K562 (cell line): Measurements from ENCODE around the gene AQP2. TPM values are rescaled to one million over a fixed set of nuclear protein-coding genes. Genes with fewer than 3 reads are reported as not detected.

Experiments
- ATAC-seq: fragments of 200-7000 bp; cut with Tn5 transposase; 3 replicates; pipeline ENCODE4 v1.9.1; 2020; ENCODE audit warnings: moderate library complexity
- BruUV-seq: library from RNA; stranded (reverse); fragments of 400-500 nt; replicated peaks from 2 replicates; lab custom pipeline; 2021; lab: Mats Ljungman, UMichigan
- CTCF ChIA-PET: fragments of 300-600 bp; formaldehyde crosslinking; extraction: SDS; loops from one replicate; lab custom pipeline; 2021; ENCODE audit warnings: low intra/inter-chr PET ratio; lab: Yijun Ruan, JAX
- POLR2A ChIA-PET: fragments of 300-600, 350-650 bp; sonication (Branson Sonifier 250); formaldehyde crosslinking; extraction: SDS; loops from one replicate; lab custom pipeline; 2021; ENCODE audit warnings: antibody characterized with exemption, inconsistent platforms; lab: Yijun Ruan, JAX
- DNase-seq, 4 experiments: peaks; one replicate each; pipeline versions ENCODE4 v3.0.0 to v3.0.0-alpha.2; 2011 to 2018; ENCODE audit warnings: low spot score in 3 of 4, mixed read lengths in 3 of 4; ENCODE audit errors: extremely low read depth in 1 of 4
- FAIRE-seq: peaks from 2 replicates; lab custom pipeline; 2011; peaks lifted over from hg19 to GRCh38; lab: Jason Lieb, UNC
- H2AFZ ChIP-seq: 2 replicates; pipeline ENCODE4 v1.6.0; 2011; ENCODE audit warnings: low read depth, low read length, control low read depth, inconsistent platforms
- H3K27ac ChIP-seq: fragments of 200-600 bp; 3 replicates; pipeline ENCODE4 v1.8.0; 2011; ENCODE audit warnings: low read depth, mild to moderate bottlenecking, control low read depth, inconsistent platforms, low read length, moderate library complexity, mixed read lengths; ENCODE audit errors: extremely low read depth
- H3K27me3 ChIP-seq, 2 experiments: fragments of 300-600 bp in 1 of 2; 2 replicates in 1 of 2; 3 replicates in 1 of 2; pipeline versions ENCODE4 v1.6.0 to v1.8.0; 2011; ENCODE audit warnings: inconsistent platforms in 2 of 2, low read length in 2 of 2, mild to moderate bottlenecking in 1 of 2, mixed read lengths in 1 of 2, moderate library complexity in 1 of 2; ENCODE audit not compliant: control insufficient read depth in 2 of 2, insufficient read depth in 2 of 2
- H3K36me3 ChIP-seq: fragments of 300-600 bp; 3 replicates; pipeline ENCODE4 v1.8.0; 2011; ENCODE audit warnings: mild to moderate bottlenecking, low read length, inconsistent platforms; ENCODE audit not compliant: control insufficient read depth, insufficient read depth
- H3K4me1 ChIP-seq, 2 experiments: fragments of 200-600 bp in 1 of 2; replicated peaks in 1 of 2; 2 replicates in 1 of 2; 3 replicates in 1 of 2; pipeline versions ENCODE4 v1.5.1 to v1.8.0; 2011; ENCODE audit warnings: inconsistent platforms in 2 of 2, low read length in 2 of 2, mild to moderate bottlenecking in 1 of 2, mixed read lengths in 1 of 2, moderate library complexity in 1 of 2; ENCODE audit not compliant: control insufficient read depth in 2 of 2, insufficient read depth in 2 of 2
- H3K4me2 ChIP-seq: 2 replicates; pipeline ENCODE4 v1.6.1; 2011; ENCODE audit warnings: low read length, control low read depth, inconsistent platforms, mixed read lengths; ENCODE audit not compliant: insufficient read depth
- H3K4me3 ChIP-seq: fragments of 200-600 bp; sonication (generic), shearing (Covaris generic); 2 replicates; pipeline ENCODE4 v1.5.1; 2016; ENCODE audit warnings: control low read depth, inconsistent platforms
- H3K79me2 ChIP-seq: fragments of 200-600 bp; 3 replicates; pipeline ENCODE4 v1.8.0; 2011; ENCODE audit warnings: low read length, inconsistent platforms; ENCODE audit not compliant: control insufficient read depth, insufficient read depth
- H3K9ac ChIP-seq, 2 experiments: 2 replicates each; pipeline versions ENCODE4 v1.6.0 to v1.6.1; 2011; ENCODE audit warnings: low read depth in 2 of 2, low read length in 2 of 2, control low read depth in 1 of 2, inconsistent platforms in 1 of 2, mild to moderate bottlenecking in 1 of 2, mixed read lengths in 1 of 2; ENCODE audit not compliant: insufficient read depth in 1 of 2
- H3K9me1 ChIP-seq: one replicate; pipeline ENCODE4 v1.6.0; 2011; ENCODE audit warnings: inconsistent platforms, mild to moderate bottlenecking, low read length, moderate library complexity; ENCODE audit not compliant: control insufficient read depth, insufficient read depth
- H3K9me3 ChIP-seq: replicated peaks from 2 replicates; pipeline ENCODE4 v1.5.1; 2011; ENCODE audit warnings: low read depth, low read length, inconsistent platforms; ENCODE audit not compliant: control insufficient read depth, insufficient read depth
- H4K20me1 ChIP-seq: replicated peaks from 2 replicates; pipeline ENCODE4 v1.6.1; 2011; ENCODE audit warnings: low read length, inconsistent platforms, mixed read lengths; ENCODE audit not compliant: control insufficient read depth, insufficient read depth
- CBX1 ChIP-seq: sonication (generic); IDR thresholded peaks from 2 replicates; pipeline ENCODE4 v1.6.1; 2016; ENCODE audit warnings: antibody characterized with exemption, low read depth, mild to moderate bottlenecking
- CEBPB ChIP-seq: fragments of 450-650 bp; IDR thresholded peaks from 2 replicates; pipeline ENCODE4 v1.6.1; 2016; ENCODE audit warnings: missing genetic modification characterization, missing compliant biosample characterization
- DIDO1 ChIP-seq: fragments of 450-650 bp; IDR thresholded peaks from 2 replicates; pipeline ENCODE4 v1.6.1; 2016; ENCODE audit warnings: low read depth, missing biosample characterization, missing genetic modification characterization
- GATAD2A ChIP-seq: fragments of 450-650 bp; IDR thresholded peaks from 2 replicates; pipeline ENCODE4 v1.6.1; 2017
- MTA1 ChIP-seq: fragments of 450-650 bp; IDR thresholded peaks from 2 replicates; pipeline ENCODE4 v1.6.1; 2017; ENCODE audit warnings: borderline replicate concordance
- NR0B1 ChIP-seq: fragments of 450-650 bp; IDR thresholded peaks from one replicate; pipeline ENCODE4 v1.6.1; 2018; ENCODE audit warnings: mild to moderate bottlenecking, moderate library complexity; ENCODE audit not compliant: partially characterized antibody
- NR2C2 ChIP-seq, 2 experiments: fragments of 200-800 bp in 1 of 2; sonication (Bioruptor generic) in 1 of 2; sonication (generic) in 1 of 2; formaldehyde crosslinking in 1 of 2; IDR thresholded peaks; 2 replicates each; pipeline versions ENCODE4 v1.6.1 to v1.8.0; 2016 to 2022; ENCODE audit warnings: mild to moderate bottlenecking in 1 of 2, missing compliant biosample characterization in 1 of 2, missing genetic modification characterization in 1 of 2, missing genetic modification reagents in 1 of 2
- RBM22 ChIP-seq: fragments of 200-400 bp; formaldehyde crosslinking; IDR thresholded peaks from 2 replicates; pipeline ENCODE4 v1.6.1; 2018; ENCODE audit warnings: low read length, low read depth; ENCODE audit not compliant: poor library complexity, severe bottlenecking
- SAFB2 ChIP-seq: fragments of 200-400 bp; formaldehyde crosslinking; IDR thresholded peaks from 2 replicates; pipeline ENCODE4 v1.6.1; 2018; ENCODE audit warnings: borderline replicate concordance, low read length, low read depth, moderate library complexity; ENCODE audit not compliant: severe bottlenecking
- ZNF512 ChIP-seq: IDR thresholded peaks from 2 replicates; pipeline ENCODE4 v1.6.1; 2016; ENCODE audit warnings: missing genetic modification characterization, missing compliant biosample characterization
- ZNF589 ChIP-seq: fragments of 200-800 bp; sonication (Bioruptor generic); IDR thresholded peaks from 2 replicates; pipeline ENCODE4 v1.6.1; 2016; ENCODE audit warnings: low read depth, missing genetic modification characterization, missing compliant biosample characterization
- WGBS: fragments of 100-300 bp; shearing (Covaris generic); methylation state at CpG from one replicate; pipeline ENCODE4 v1.1.6; 2016; ENCODE audit warnings: low coverage, mixed read lengths; ENCODE audit not compliant: insufficient coverage; ENCODE audit errors: missing lambda C conversion rate; 5-methylcytosine and 5-hydroxymethylcytosine counted together
- in situ Hi-C: fragments of 300-500 bp; cut with MboI; formaldehyde crosslinking; loops from 4 replicates; pipeline ENCODE4 v1.15.0; 2018; ENCODE audit warnings: inconsistent platforms, mixed read lengths
- intact Hi-C: fragments of 100-400 bp; cut with micrococcal nuclease; formaldehyde crosslinking; loops from 2 replicates; pipeline ENCODE4 v1.14.2; 2022
- polyA plus RNA-seq, 8 experiments: library from polyadenylated mRNA; depleted of rRNA in 4 of 8; stranded (reverse) in 5 of 8; unstranded in 3 of 8; fragments of >200 nt; fragmentation: Nextera tagmentation in 2 of 8; fragmentation: Illumina TruSeq in 1 of 8; extraction: Ambion mirVana in 2 of 8; extraction: Trizol in 1 of 8; gene quantifications; 2 replicates each; pipeline versions ENCODE4 v1.2.1 to v1.2.3, GENCODE V29; 2011 to 2014; ENCODE audit warnings: inconsistent platforms in 1 of 8, missing spikeins in 1 of 8
- total RNA-seq, 7 experiments: library from RNA; depleted of rRNA in 6 of 7; stranded (reverse); fragments of >200 nt in 6 of 7; fragmentation: Illumina TruSeq in 2 of 7; extraction: Trizol in 2 of 7; gene quantifications; 2 replicates each; pipeline versions ENCODE4 v1.2.1 to v1.2.3, GENCODE V29; 2011 to 2021; ENCODE audit warnings: low replicate concordance in 1 of 7

The AQP2 gene
- total and polyA plus RNA-seq, 9 of the 15 experiments (the other 6 are each of a cell fraction or from before 2014, with no cell fraction given), result not detected

- Histone ChIP-seq H3K27me3 (peaks cover 0 to 11% of the 10 kb centered on the region in 2 experiments; a peak in 2 of 5 replicates), H3K36me3 (no peaks in the 10 kb centered on the region), H3K9me1 (no peaks in the 10 kb centered on the region), H3K79me2 (no peaks in the 10 kb centered on the region), H3K4me2 (no peak overlapping the region), H3K27ac (no peak overlapping the region), H3K9me3 (no peaks in the 10 kb centered on the region), H2AFZ (no peak overlapping the region), H3K4me3 (no peak overlapping the region), H3K4me1 (peaks cover 12 to 33% of the 10 kb centered on the region in 2 experiments), H4K20me1 (peaks cover 2% of the 10 kb centered on the region), H3K9ac (no peak overlapping the region)
- 64% methylated on average over 4 of the region's 4 CpGs for WGBS
- in situ Hi-C loops (no loop called here), intact Hi-C loops (no loop called here)
- ChIA-PET POLR2A (interaction anchor here (0.6 to 1.8 kb wide), 3 partner anchors 12 to 133 kb away, joined by 3 to 6 read pairs (median 3); no protein-coding TSS in a partner anchor), CTCF (no interaction called here)
- ATAC-seq (no peak), DNase-seq (no peak), FAIRE-seq (no peak)
- no TSS peak for BruUV-seq
- no peak for TF ChIP-seq CBX1
- TF ChIP-seq SAFB2, result no peak
- no peak for TF ChIP-seq NR0B1
- no peak for TF ChIP-seq GATAD2A
- no peak for TF ChIP-seq MTA1
- TF ChIP-seq NR2C2 (CRISPR knock-in tag; IDR thresholded peaks at IDR 0.05), result no peak
- no peak for TF ChIP-seq NR2C2 (tag; IDR thresholded peaks at IDR 0.05)
- TF ChIP-seq ZNF512 (tag), result no peak
- TF ChIP-seq CEBPB (tag), result no peak
- no peak for TF ChIP-seq ZNF589 (CRISPR knock-in tag)
- TF ChIP-seq RBM22, result no peak
- TF ChIP-seq DIDO1 (tag), result no peak
Observed at GRCh38 chr12:49978125-49978524, 27.6 kb downstream of the AQP2 start.
